ENCODE measurements around the gene SLC25A30. TPM values are rescaled to one million over a fixed set of nuclear protein-coding genes. Genes with fewer than 3 reads are reported as not detected.

The SLC25A30 gene
- total and polyA plus RNA-seq, 2 of the 13 experiments (the other 11 are each of a cell fraction or from before 2014, with no cell fraction given): 19.6 to 22.5 TPM

DNA sequence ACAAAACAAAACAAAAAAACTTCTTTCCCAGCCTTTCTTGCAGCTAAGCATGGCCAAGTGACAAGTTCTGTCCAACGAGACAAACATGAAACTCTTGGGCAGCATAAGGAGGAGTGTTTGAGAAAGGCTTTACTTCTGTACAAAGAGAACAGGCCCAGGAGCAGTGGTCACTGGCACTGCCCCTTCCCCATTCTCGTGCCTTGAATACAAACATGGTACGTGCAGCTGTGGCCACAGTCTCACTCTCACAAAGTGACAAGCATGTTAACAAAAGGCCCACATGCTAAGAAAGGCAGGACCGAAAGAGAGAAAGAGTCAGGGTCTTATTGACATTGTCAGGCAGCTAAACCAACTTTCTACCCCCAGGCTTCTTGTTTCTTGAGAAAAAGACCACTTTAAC is 19.8 kb upstream of the SLC25A30 start:
- WGBS (ENCODE audit: low lambda C conversion rate): 84% methylated on average over 4 of the region's 4 CpGs
- POLR2A ChIA-PET: interaction anchor here (0.8 to 1.4 kb wide), 2 partner anchors 9 to 20 kb away, joined by 4 to 5 read pairs; partner anchors contain the start of gene SLC25A30
- no peaks in the 10 kb centered on the region for H4K20me1 ChIP-seq (ENCODE audit: insufficient read depth, low read length)
- no peaks in the 10 kb centered on the region for H3K36me3 ChIP-seq (replicated peaks in 1 of 2; ENCODE audit: control insufficient read depth in 1 of 2, insufficient read depth in 2 of 2, low read length in 2 of 2)
- no peak overlapping the region for H3K4me3 ChIP-seq (replicated peaks in 1 of 3; ENCODE audit: insufficient read depth in 1 of 3, low read depth in 2 of 3, low read length in 3 of 3)
- H3K9ac ChIP-seq (ENCODE audit: insufficient read depth, low read depth, low read length): no peak overlapping the region
- H3K9me3 ChIP-seq (ENCODE audit: low read length): no peaks in the 10 kb centered on the region
- H3K27me3 ChIP-seq (ENCODE audit: control insufficient read depth in 1 of 2, insufficient read depth in 2 of 2, low read length in 2 of 2): no peaks in the 10 kb centered on the region
- no peak for ATAC-seq
- intact Hi-C loops (cut with micrococcal nuclease; ENCODE audit: unreplicated experiment) (no loop called here), in situ Hi-C loops (cut with HindIII; ENCODE audit: extremely low pct_ligation_motif_present, low pct_unique_long_range_greater_than_20kb) (no loop called here)
- BruUV-seq (replicated peaks): no TSS peak
- H3K79me2 ChIP-seq (ENCODE audit: insufficient read depth, low read length): no peaks in the 10 kb centered on the region
- no peak overlapping the region for H3K27ac ChIP-seq (ENCODE audit: extremely low read length, insufficient read depth, low read length)
- no peak overlapping the region for H2AFZ ChIP-seq (ENCODE audit: low read length)
- FAIRE-seq: no peak
- DNase-seq (ENCODE audit: low spot score): no peak
- H3K4me1 ChIP-seq (ENCODE audit: insufficient read depth, low read length): peaks cover 94% of the 10 kb centered on the region
- H3K4me2 ChIP-seq (ENCODE audit: low read depth, low read length): no peak overlapping the region
- TF ChIP-seq, protein P1, sequence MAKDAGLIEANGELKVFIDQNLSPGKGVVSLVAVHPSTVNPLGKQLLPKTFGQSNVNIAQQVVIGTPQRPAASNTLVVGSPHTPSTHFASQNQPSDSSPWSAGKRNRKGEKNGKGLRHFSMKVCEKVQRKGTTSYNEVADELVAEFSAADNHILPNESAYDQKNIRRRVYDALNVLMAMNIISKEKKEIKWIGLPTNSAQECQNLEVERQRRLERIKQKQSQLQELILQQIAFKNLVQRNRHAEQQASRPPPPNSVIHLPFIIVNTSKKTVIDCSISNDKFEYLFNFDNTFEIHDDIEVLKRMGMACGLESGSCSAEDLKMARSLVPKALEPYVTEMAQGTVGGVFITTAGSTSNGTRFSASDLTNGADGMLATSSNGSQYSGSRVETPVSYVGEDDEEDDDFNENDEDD (CRISPR knock-in tag; IDR thresholded peaks at IDR 0.05; ENCODE audit: borderline replicate concordance): no peak
- CTCF ChIA-PET (ENCODE audit: low intra/inter-chr PET ratio, low total read pairs): no interaction called here

DNA sequence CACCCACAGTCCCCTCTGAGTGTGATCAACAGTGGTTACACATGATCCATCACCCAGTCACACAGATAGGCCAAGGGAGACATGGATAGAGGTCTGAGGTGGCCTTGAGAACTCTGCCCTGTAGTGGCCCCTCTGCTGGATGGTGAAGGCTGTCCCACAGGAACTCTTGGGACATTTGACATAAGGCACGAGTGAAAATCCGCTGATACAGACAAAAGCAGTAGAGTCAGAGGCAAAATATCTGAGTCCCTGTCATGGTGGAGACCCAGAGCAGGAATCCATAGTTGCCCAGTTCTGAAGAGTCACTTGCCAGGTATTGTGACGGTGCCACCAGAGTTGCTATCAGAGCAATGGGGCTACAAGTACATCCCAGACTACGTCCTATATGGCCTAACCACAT is 18.8 kb upstream of the SLC25A30 start:
- intact Hi-C loops (cut with micrococcal nuclease; ENCODE audit: unreplicated experiment) (no loop called here), in situ Hi-C loops (cut with HindIII; ENCODE audit: extremely low pct_ligation_motif_present, low pct_unique_long_range_greater_than_20kb) (no loop called here)
- no peaks in the 10 kb centered on the region for H3K27me3 ChIP-seq (ENCODE audit: control insufficient read depth in 1 of 2, insufficient read depth in 2 of 2, low read length in 2 of 2)
- TF ChIP-seq ZNF331 (CRISPR knock-in tag; IDR thresholded peaks at IDR 0.05) (no peak), MAFK (conservative IDR thresholded peaks at IDR 0.05 in 1 of 2, IDR thresholded peaks at IDR 0.05 in 1 of 2; ENCODE audit: low read length in 2 of 2) (peak; percentile 71 to 77), MAFF (IDR thresholded peaks at IDR 0.05; ENCODE audit: low read depth, low read length) (peak; percentile 64; the same call in 1 of the 2 replicates), DMAP1 (CRISPR knock-in tag; IDR thresholded peaks at IDR 0.05) (no peak)
- H2AFZ ChIP-seq (ENCODE audit: low read length): no peak overlapping the region
- no TSS peak for BruUV-seq (replicated peaks)
- CTCF ChIA-PET (ENCODE audit: low intra/inter-chr PET ratio, low total read pairs): no interaction called here
- no peak overlapping the region for H3K4me2 ChIP-seq (ENCODE audit: low read depth, low read length)
- peaks cover 91% of the 10 kb centered on the region for H3K4me1 ChIP-seq (ENCODE audit: insufficient read depth, low read length)
- ATAC-seq (no peak), DNase-seq (ENCODE audit: low spot score) (no peak), FAIRE-seq (no peak)
- POLR2A ChIA-PET: no interaction called here
- WGBS (ENCODE audit: low lambda C conversion rate): 70% methylated on average over 3 of the region's 4 CpGs
- H3K27ac ChIP-seq (ENCODE audit: extremely low read length, insufficient read depth, low read length): no peak overlapping the region
- no peaks in the 10 kb centered on the region for H3K36me3 ChIP-seq (replicated peaks in 1 of 2; ENCODE audit: control insufficient read depth in 1 of 2, insufficient read depth in 2 of 2, low read length in 2 of 2)
- no peak overlapping the region for H3K4me3 ChIP-seq (replicated peaks in 1 of 3; ENCODE audit: insufficient read depth in 1 of 3, low read depth in 2 of 3, low read length in 3 of 3)
- H3K9me3 ChIP-seq (ENCODE audit: low read length): no peaks in the 10 kb centered on the region
- H4K20me1 ChIP-seq (ENCODE audit: insufficient read depth, low read length): no peaks in the 10 kb centered on the region
- H3K9ac ChIP-seq (ENCODE audit: insufficient read depth, low read depth, low read length): no peak overlapping the region
- H3K79me2 ChIP-seq (ENCODE audit: insufficient read depth, low read length): no peaks in the 10 kb centered on the region

Measured in HepG2 (cell line).